ENCODE measurements around the gene CORO2A.

The CORO2A gene

GRCh38 chr9:98219794-98220370, 27.4 kb upstream of the CORO2A start:
- no peak for DNase-seq

- no peak for DNase-seq
Measured at GRCh38 chr9:98219364-98219716, 26.9 kb upstream of the CORO2A start.

GRCh38 chr9:98218562-98219363, 26.3 kb upstream of the CORO2A start:
- no peak for DNase-seq

GRCh38 chr9:98217255-98217654, 24.8 kb upstream of the CORO2A start:
- no peak for DNase-seq

- no peak for DNase-seq
Measured at GRCh38 chr9:98216391-98216790, 24.0 kb upstream of the CORO2A start.

- no peak for DNase-seq
Measured at GRCh38 chr9:98215821-98216220, 23.4 kb upstream of the CORO2A start.

- DNase-seq = no peak
Measured at GRCh38 chr9:98215271-98215670, 22.8 kb upstream of the CORO2A start.

GRCh38 chr9:98214811-98215210, 22.4 kb upstream of the CORO2A start:
- DNase-seq = no peak

GRCh38 chr9:98211260-98211659, 18.8 kb upstream of the CORO2A start:
- no peak for DNase-seq

- no peak for DNase-seq
Measured at GRCh38 chr9:98210435-98210834, 18.0 kb upstream of the CORO2A start.

- DNase-seq = no peak
Measured at GRCh38 chr9:98209530-98209929, 17.1 kb upstream of the CORO2A start.

GRCh38 chr9:98208635-98209034, 16.2 kb upstream of the CORO2A start:
- no peak for DNase-seq

GRCh38 chr9:98207606-98208005, 15.2 kb upstream of the CORO2A start:
- no peak for DNase-seq

GRCh38 chr9:98206754-98207153, 14.3 kb upstream of the CORO2A start:
- no peak for DNase-seq

GRCh38 chr9:98204692-98205091, 12.3 kb upstream of the CORO2A start:
- no peak for DNase-seq

- no peak for DNase-seq
Measured at GRCh38 chr9:98203153-98203552, 10.7 kb upstream of the CORO2A start.

GRCh38 chr9:98202252-98202651, 9.8 kb upstream of the CORO2A start:
- no peak for DNase-seq

- DNase-seq = no peak
Measured at GRCh38 chr9:98201749-98202148, 9.3 kb upstream of the CORO2A start.

GRCh38 chr9:98201102-98201501, 8.7 kb upstream of the CORO2A start:
- no peak for DNase-seq

GRCh38 chr9:98199388-98200033, 7.1 kb upstream of the CORO2A start:
- DNase-seq = no peak

- no peak for DNase-seq
Measured at GRCh38 chr9:98195671-98196070, 3.2 kb upstream of the CORO2A start.

GRCh38 chr9:98193336-98193944, 1.0 kb upstream of the CORO2A start:
- DNase-seq = no peak

- DNase-seq = peak; percentile 21
Measured at GRCh38 chr9:98191671-98192502, 550 bp downstream of the CORO2A start.
